HG03159 (cell line): ENCODE results near the gene LHFPL5.

Source experiments
- ATAC-seq: cut with Tn5 transposase; IDR thresholded peaks from one replicate; pipeline ENCODE4 v1.9.1; 2021; ENCODE audit warnings: mild to moderate bottlenecking, moderate library complexity; ENCODE audit not compliant: unreplicated experiment

Gene LHFPL5

DNA sequence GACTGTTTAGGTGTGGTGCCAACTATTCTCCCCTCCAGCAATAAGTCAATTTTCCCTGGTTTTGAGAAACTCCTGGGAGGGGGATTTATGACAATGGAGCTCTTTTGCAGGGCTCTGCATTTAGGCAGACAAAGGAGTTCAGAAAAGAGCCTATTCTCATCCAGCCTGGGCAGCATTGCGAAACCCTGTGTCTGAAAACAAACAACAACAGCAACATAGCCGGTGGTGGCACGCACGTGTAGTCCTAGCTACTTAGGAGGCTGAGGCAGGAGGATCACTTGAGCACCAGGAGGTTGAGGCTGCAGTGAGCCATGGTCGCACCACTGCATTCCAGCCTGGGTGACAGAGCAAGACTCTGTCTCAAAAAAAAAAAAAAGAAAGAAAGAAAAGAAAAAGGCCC is 14.5 kb upstream of the LHFPL5 start:
- no peak for ATAC-seq

DNA sequence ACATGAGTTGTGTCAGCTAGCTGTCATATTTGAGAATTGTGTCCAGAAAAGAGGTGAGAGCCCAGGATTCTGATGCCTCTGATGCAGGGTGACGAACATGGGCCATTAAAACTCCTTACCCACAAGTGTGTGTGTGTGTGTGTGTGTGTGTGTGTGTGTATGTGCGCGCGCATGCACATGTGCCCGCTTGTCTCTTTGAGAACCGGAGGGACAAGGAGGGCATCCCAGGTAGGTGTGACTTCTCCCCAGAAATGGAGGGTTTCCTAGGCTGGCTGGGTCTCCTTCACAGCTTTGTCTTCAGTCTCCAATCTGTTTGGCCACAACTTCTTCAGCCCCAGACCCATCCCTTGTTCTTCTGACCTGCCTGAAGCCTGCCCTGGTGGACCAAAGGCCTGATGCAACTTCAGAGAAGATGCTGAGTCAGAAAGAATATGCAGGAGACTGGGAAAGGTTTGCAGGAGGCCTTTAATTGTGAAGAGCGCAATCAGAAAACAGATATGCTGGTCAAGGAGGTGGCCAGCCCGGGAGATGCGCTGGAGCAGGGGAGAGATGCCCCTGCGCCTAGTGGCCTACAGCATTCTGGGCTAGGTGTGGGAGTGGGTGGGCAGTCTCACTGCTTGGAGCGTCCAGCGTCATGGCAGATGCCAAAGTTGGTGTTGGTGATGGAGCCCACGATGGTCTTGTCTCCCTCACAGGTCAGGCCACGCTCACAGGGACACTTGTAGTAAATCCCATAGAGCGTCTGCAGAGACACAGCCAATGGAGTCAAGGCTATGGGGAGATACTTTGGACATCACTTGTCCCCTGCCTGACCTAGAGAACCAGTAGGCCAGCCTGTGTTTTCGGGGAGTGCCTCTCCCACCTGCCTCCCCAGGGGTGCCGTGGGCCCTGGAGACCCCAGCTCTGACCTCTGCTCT is 10.4 kb upstream of the LHFPL5 start:
- ATAC-seq = no peak

DNA sequence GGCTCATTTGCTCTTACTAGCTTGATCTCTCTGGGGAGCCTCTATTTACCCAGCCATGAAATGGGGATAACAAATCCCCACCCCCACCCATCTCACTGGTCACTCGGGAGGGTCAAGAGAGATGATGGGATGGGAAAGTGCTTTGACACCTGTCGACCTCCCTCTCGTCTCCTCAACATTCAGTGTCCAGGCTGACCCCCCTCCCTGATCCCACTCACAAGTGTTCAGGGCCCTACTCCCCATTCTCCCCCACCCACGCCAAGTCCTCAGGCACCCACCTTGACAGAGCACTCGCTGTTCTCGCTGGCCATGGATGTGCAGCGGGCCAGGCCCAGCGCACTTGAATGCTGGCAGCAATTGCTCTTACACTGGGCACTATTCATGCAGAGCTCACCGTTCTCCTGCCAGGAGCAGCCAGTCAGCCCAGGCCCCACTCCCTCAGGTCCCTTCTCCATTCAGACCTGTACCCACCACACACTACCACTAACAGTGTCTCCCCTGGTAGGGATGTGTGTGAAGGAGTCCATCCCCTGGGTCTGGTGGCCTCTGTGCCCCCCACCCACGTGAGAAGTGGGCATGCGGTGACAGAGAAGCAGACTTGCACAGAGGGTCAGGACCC is 9.6 kb upstream of the LHFPL5 start:
- ATAC-seq = no peak

DNA sequence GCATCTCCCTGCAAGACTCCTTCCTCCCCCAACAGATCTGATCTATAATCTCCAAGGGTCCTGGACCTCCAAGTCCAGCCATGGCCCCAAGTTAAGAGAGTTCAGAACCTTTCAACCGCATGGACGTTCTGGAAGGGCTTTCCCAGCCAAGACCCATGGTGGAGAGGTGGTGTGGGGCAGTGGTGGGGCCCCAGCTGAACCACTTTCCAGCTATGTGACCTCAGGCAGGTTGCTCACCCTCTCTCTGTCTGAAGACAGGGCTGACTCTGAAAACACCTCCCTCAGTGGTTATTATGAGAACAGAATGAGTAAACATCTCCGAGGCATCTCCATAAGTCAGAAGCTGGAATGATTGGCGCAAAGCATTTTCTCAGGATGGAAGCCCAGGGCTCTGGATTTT is 8.9 kb upstream of the LHFPL5 start:
- ATAC-seq = no peak

DNA sequence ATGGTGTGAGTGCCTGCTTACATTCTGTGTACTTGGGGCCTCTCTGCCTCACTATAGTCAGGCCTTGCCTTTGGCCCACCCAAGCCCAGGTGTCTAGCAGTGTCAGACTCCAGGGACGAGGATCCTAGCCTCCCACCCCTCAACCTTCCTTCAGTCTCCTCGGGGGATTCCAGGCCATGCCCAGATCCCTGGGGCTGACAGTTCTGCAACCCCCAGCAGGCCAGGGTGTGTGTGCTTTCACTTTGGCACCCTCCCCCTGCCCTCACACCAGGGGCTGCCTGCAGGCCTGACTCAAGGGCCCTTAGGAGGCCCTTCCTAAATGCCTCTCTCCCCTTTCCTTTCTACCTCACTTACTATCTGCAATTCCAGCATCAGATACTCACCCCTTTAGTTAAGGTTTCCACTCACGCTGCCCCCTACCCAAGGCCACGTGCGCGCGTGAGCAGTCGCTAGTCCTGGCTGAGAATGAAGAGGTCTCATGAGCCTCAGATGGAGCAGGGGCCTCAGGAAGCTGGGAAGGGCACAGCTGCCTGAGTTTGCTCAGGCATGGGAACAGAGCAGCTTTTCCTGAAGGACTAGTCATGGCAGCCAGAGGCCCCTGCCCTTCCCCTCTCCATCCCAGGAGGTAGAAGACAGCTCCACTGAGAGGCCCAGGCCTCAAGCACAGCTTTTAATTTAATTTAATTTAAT is 7.2 kb upstream of the LHFPL5 start:
- ATAC-seq = no peak

DNA sequence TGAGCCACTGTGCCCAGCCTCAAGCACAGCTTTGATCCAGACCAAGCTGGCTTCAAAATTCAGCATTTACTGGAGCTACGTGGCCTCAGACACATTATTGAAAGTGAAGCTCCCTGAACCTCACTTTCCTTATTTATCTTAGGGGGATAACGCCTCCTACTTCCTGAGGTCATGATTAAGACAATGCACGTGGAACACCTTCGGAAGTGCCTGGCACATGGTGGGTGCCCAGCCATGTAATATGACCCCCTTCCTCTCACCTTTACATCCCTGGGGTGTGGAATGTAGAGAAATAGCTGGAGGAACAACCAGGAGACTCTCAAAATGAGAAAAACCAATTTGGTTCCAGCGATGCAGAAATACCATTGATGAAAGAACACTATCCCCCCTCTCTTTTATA is 6.4 kb upstream of the LHFPL5 start:
- no peak for ATAC-seq

DNA sequence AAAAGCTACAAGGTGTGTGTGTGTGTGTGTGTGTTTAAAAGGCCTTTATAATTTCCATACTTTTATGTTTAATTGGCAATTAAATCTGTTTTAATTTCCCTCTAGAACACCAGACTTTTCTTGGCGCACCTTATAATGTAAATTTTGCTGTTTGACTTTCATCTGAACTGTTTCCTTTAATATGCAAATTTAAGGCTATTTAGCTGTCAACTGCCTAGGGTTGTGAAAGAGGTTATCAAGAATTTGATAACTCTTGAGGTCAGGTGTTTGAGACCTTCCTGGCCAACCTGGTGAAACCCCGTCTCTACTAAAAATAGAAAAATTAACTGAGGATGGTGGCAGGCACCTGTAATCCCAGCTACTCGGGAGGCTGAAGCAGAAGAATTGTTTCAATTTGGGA is 4.0 kb upstream of the LHFPL5 start:
- no peak for ATAC-seq

DNA sequence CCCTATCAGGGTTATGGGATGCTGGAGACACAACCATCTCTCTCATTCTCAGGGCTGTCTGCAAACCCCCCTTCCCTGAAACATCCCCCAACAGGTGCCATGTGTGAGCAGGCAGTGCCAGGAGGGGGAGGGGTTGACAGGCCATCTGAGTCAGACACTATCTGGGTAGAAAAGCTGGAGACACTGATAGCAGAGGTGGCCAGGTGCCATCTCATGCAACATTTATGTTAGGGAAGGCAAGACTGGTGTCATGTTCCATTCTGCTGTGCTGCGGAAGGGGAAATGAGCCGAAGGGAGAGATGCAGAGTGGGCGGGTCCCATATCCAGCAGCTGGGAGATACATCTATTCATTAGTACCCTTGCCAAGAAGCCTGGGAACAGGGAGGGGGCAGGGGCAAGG is 3.5 kb downstream of the LHFPL5 start:
- no peak for ATAC-seq

DNA sequence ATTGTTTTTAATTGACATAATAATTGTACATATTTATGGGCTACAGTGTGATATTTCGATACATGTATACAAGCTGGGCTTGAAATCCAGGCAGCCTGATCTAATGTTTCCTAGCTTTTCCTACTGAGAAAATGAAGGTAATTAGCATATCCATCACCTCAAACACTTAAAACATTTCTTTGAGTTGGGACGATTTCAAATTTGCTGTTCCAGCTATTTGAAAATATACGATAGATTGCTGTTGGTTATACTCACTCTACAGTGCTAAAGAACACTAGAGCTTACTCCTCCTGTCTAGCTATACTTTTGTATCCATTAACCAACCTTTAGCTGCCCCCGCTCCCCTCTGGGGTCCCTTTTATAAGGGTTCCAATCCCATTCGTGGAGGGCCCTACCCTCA is 4.7 kb downstream of the LHFPL5 start:
- ATAC-seq = no peak

DNA sequence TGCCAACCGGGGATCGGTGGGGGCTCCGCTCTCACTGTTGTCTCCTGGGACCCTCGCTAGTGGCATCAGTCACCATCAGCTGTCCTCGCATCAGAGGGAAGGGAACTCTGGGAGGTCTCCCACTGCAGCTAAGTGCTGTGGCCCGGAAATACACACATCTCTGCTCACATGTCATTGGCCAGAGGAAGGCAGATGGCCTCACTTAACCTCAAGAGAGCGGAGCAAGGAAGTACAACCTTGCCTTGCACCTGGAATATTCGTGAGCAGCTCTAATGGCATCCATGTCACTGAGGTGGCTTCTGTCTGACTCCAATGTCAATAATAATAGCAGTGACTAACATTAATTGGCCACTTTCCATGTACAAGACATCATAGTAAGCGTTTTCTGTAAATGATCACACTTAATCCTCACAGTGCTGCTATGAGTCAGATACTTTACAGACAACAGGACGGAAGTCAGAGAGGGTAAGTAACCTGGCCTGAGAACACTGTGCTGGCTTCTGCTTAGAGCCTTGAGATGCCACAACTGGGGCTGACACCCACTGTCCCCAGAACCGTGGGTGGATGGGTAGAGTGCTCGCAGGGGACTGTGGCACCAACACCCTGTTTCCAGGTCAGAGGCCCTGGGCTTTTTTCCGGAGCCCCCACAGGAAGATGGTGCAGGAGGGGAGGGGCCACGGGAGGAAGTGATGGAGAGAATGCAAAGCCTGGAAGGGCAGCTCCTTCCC is 6.0 kb downstream of the LHFPL5 start:
- no peak for ATAC-seq

DNA sequence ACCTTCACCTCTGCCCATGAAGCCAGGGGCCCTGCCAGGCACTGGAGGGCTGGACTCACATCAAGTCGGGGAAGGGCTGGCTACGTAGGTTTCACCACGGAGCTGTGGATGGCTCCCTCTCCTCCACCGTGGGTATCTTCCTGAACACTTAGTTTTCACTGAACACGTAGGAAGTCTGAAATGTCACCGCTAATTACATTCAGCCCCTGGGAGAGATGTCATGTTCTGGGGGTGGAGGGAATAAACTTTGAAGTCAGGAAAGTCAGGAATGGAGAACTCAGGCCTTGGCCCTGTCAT is 6.5 kb downstream of the LHFPL5 start:
- no peak for ATAC-seq

DNA sequence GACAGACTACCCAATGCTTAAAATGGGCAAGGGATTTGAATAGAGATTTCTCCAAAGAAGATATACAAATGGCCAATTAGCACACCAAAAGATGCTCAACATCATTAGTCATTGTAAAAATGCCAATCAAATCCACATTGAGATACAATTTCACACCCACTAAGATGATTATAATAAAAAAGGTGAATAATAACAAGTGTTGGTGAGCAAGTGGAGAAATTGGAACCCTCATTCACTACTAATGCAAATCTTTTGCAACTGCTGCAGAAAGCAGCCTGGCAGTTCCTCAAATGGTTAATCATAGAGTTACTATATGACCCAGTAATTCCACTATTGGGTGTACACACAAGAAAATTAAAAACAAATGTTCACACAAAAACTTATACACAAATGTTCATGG is 12.4 kb downstream of the LHFPL5 start:
- ATAC-seq = no peak

DNA sequence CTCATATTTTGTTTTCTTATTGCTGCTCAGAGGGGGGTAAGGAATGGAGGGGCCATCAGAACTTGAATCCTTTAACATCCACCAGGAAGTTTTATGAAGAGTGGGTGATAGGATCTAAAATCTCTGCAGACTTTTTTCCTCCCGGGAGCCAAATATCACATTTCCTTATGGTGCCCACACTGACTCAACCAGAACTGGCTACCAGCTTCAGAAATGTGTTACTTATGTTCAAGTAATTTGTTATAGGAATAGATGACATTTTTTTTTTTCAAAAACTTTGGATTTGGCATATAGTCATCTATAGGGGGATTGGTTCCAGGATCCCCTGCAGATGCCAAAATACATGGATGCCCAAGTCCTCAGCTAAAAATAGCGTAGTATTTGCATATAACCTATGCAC is 18.4 kb downstream of the LHFPL5 start:
- no peak for ATAC-seq

DNA sequence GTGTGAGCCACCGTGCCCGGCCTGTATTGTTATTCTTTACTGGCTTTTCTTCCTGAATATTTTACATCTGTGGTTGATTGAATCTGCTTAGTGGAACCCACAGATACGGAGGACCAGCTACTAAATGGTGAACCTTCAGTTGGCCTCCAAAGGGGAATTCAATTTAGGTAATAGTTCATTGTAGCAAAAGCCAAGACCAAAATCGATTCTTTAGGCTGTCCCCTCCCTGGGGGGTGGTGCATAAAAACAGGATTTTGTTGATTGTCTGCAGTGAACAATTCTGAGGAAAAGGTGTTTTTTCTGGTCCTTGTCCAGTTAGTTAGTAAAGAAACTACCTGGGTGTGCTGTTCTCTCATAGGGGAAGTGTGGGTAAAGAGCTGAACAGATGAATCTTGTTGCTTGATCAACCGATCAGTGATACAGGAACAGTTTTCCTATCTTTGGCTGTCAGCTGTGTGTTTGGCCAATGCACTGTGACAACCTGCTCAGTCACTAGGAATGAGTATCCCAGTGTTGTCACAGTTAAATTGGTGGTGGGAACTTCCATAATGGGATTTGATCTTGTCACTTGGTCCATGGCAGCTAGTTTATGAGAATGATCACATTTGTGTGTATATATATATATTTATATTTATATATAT is 19.5 kb downstream of the LHFPL5 start:
- ATAC-seq = no peak

DNA sequence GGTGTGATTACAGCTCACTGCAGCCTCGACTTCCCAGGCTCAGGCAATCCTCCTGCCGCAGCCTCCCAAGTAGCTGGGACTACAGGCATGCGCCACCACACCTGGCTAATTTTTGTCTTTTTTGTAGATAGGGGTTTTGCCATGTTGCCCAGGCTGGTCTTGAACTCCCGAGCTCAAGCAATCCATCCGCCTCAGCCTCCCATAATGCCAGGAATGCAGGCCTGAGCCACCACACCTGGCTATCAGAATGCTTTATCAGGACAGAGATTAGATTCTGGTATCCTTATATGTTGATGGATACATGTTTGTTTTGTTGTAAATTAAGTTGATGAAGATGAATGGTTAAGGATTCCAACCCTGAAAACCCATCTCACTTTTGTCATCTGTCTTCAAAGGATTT is 24.2 kb downstream of the LHFPL5 start:
- no peak for ATAC-seq

DNA sequence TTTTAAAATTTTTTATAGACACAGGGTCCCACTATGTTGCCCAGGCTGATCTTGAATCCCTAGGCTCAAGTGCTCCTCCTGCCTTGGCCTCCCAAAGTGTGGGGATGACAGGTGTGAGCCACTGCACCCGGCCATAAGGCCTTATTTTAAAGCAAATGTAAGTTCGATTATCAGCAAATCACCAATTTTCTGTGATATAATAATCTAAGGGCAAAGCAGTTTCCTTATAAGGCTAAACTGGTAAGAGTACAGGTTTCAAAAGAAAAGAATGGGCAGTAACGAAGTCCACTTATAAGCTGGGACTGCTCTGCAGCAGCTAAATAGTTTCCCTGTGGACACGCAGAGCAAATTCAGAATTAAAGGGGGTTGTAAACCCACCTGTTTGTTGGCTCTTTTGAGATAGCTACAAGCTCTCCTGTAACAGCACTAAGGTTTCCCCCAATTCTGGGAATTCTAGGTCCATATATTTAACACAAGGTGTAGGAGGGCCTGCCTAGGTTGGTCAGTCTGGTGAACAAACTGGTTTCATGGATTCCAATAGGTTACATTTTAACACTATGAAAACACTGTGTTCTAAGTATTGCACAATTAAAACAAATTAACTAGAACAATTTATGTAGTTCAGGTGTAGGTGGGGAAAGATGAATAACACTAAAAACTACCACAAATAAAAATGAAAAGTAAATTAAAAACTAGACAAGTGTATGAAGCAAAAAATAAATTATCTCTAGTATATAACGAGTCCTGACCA is 26.3 kb downstream of the LHFPL5 start:
- ATAC-seq = no peak

DNA sequence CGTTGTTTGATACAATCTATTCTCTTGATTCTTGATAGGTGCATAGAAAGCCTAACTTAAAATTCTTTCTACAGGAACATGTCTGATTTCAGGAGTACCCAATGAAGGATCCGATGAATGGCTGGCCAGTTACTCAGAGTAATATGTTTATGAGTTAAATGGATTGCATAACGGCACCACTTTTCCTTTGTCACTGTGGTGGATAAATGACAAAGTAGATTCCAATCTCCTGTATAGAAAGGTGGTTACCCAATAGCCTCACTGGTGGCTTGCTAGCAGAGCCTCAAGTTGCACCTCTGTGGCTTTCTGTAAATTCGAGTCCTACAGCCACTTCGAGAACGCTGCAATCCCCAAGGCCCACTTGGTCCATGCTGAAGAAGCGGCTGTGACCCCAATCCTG is 28.4 kb downstream of the LHFPL5 start:
- no peak for ATAC-seq

DNA sequence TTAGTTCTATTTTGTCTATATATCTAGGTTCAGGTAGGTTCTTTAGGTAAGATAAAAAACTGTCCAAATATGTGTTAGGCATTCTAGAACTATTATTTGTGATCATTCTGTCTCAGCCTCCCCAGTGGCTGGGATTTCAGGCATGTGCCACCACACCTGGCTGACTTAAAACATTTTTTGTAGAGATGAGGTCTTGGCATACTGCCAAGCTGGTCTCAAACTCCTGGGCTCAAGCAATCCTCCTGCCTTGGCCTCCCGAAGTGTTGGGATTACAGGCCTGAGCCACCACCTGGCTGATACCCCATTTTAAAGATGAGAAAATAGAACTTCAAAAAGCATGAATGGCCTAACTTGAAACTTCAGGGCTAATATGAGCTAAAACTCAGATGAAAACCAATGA is 33.9 kb downstream of the LHFPL5 start:
- no peak for ATAC-seq

DNA sequence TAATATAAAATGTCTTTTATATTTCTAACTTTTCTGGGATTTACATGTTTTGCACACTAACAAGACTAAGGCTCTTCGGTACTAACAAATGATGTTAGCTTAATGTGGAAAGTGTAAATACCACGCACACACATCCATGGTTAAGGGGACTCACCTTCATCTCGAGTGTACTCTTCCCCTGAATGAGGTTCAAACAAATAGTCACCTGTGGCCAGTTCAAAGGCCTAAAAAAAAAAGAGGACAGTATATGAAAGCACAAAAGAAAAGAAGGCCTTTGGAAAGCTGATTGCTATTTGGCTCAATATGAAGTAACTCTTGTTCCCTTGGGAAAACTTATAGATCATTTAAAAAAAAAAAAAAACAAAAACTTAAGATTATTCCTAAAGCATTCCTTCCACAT is 37.2 kb downstream of the LHFPL5 start:
- no peak for ATAC-seq

DNA sequence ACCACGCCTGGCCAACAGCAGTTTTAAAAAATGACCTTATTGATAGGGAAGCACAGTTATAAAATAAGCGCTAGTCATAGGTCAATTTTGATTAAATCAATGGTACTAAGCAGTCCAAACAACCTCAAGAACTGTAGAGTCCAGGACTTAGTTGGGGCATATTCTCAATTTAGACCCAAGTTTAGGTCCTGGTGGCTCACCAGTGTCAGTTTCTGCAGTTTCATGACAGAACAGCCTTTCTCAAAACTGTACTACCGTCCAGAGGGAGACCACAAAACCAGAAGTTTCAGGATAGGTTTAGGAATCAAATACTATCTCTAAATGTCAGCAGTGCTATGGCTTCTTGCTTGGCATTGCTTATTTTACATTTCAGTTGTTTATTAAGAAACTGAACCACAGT is 39.1 kb downstream of the LHFPL5 start:
- ATAC-seq = no peak
